22Rv1 (cell line): ENCODE measurements around the gene ZNF567.
"Not testable (repeated sequence)": the region's sequence is repeated elsewhere in the genome, so short reads cannot be mapped to it uniquely, and the experiment has no call there.

ENCODE experiments used
- H3K27ac ChIP-seq: fragments of 450-650 bp; 2 replicates; pipeline ENCODE4 v1.5.1; 2017
- ZFX ChIP-seq: fragments of 450-650 bp; IDR thresholded peaks from 2 replicates; pipeline ENCODE4 v1.6.1; 2017; ENCODE audit warnings: antibody characterized with exemption, borderline replicate concordance
- TF ChIP-seq, protein P1 (sequence below): fragments of 450-650 bp; IDR thresholded peaks from 2 replicates; pipeline ENCODE4 v1.5.1; 2017; ENCODE audit warnings: mild to moderate bottlenecking

The ZNF567 gene

GRCh38 chr19:36719687-36720556 is 32.5 kb downstream of the ZNF567 start:
- H3K27ac ChIP-seq: no peak overlapping the region
- TF ChIP-seq, protein P1, sequence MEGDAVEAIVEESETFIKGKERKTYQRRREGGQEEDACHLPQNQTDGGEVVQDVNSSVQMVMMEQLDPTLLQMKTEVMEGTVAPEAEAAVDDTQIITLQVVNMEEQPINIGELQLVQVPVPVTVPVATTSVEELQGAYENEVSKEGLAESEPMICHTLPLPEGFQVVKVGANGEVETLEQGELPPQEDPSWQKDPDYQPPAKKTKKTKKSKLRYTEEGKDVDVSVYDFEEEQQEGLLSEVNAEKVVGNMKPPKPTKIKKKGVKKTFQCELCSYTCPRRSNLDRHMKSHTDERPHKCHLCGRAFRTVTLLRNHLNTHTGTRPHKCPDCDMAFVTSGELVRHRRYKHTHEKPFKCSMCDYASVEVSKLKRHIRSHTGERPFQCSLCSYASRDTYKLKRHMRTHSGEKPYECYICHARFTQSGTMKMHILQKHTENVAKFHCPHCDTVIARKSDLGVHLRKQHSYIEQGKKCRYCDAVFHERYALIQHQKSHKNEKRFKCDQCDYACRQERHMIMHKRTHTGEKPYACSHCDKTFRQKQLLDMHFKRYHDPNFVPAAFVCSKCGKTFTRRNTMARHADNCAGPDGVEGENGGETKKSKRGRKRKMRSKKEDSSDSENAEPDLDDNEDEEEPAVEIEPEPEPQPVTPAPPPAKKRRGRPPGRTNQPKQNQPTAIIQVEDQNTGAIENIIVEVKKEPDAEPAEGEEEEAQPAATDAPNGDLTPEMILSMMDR: no peak
- TF ChIP-seq ZFX: no peak

DNA sequence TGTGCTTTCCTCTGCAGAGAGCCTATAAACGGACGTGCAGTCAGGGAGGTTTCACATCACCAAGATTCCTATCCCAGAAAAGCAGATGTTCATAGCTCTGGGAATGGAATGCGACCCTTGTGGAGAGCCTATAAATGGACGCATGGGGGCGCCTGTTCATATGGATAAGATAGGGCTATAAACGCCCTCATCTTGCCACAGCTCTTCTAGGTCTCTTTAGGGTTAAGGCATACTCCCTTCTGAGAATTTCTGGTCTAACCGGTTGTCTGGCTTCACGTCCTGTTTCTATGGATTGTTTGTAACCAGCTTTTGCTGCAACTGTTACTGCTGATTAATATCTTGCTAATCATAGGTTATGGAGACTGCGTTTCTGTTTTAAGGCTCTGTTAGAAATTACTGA is 48.8 kb downstream of the ZNF567 start:
- not testable (repeated sequence) for H3K27ac ChIP-seq

GRCh38 chr19:36745870-36746269 is 58.5 kb downstream of the ZNF567 start:
- no peak overlapping the region for H3K27ac ChIP-seq
- TF ChIP-seq, protein P1: no peak
- TF ChIP-seq ZFX: no peak

- no peak overlapping the region for H3K27ac ChIP-seq
- TF ChIP-seq ZFX: no peak
- TF ChIP-seq, protein P1: no peak
These were observed 60.3 kb downstream of the ZNF567 start for GRCh38 chr19:36747750-36748149.

- TF ChIP-seq, protein P1: no peak
- no peak for TF ChIP-seq ZFX
These were observed 61.2 kb downstream of the ZNF567 start for GRCh38 chr19:36748431-36749275.

GRCh38 chr19:36749613-36750012 is 62.2 kb downstream of the ZNF567 start:
- H3K27ac ChIP-seq: not testable (repeated sequence)

More at GRCh38 chr19:36748431-36749275, 61.2 kb downstream of the ZNF567 start:
- no peak overlapping the region for H3K27ac ChIP-seq

- H3K27ac ChIP-seq: no peak overlapping the region
- no peak for TF ChIP-seq ZFX
- TF ChIP-seq, protein P1: no peak
These were observed 62.8 kb downstream of the ZNF567 start for GRCh38 chr19:36750066-36750691.
